Hematopoietic multipotent progenitor cell treated with erythropoietin and hydrocortisone succinate and interleukin-3 and kit ligand, for 6 days (in vitro differentiated cells): Measurements from ENCODE around the gene DCAF5.
"Not testable (repeated sequence)": the region's sequence is repeated elsewhere in the genome, so short reads cannot be mapped to it uniquely, and the experiment has no call there.

Experiments used
- DNase-seq: peaks from one replicate; pipeline ENCODE4 v3.0.0-alpha.2; 2015

The DCAF5 gene

GRCh38 chr14:69065934-69066333 lies 87.0 kb downstream of the DCAF5 start:
- DNase-seq: not testable (repeated sequence)

GRCh38 chr14:69064596-69064995 lies 88.3 kb downstream of the DCAF5 start:
- DNase-seq: no peak

- no peak for DNase-seq
Measured at GRCh38 chr14:69059658-69060623, 93.0 kb downstream of the DCAF5 start.

- no peak for DNase-seq
Measured at GRCh38 chr14:69055999-69056788, 96.7 kb downstream of the DCAF5 start.

- no peak for DNase-seq
Measured at GRCh38 chr14:69055125-69055524, 97.8 kb downstream of the DCAF5 start.

GRCh38 chr14:69054030-69054429 lies 98.9 kb downstream of the DCAF5 start:
- DNase-seq: no peak

- peak; percentile 46 for DNase-seq
Measured at GRCh38 chr14:69052181-69052601, 100.7 kb downstream of the DCAF5 start.

- DNase-seq: no peak
Measured at GRCh38 chr14:69050240-69051184, 102.4 kb downstream of the DCAF5 start.

GRCh38 chr14:69049675-69050074 lies 103.2 kb downstream of the DCAF5 start:
- peak; percentile 32 for DNase-seq

- peak; percentile 82 for DNase-seq
Measured at GRCh38 chr14:69048456-69048855, 104.5 kb downstream of the DCAF5 start.

- DNase-seq: no peak
Measured at GRCh38 chr14:69047255-69047654, 105.7 kb downstream of the DCAF5 start.

GRCh38 chr14:69046476-69046860 lies 106.5 kb downstream of the DCAF5 start:
- no peak for DNase-seq

- DNase-seq: no peak
Measured at GRCh38 chr14:69045857-69046475, 107.0 kb downstream of the DCAF5 start.

GRCh38 chr14:69044965-69045555 lies 107.9 kb downstream of the DCAF5 start:
- no peak for DNase-seq

- DNase-seq: no peak
Measured at GRCh38 chr14:69044296-69044695, 108.6 kb downstream of the DCAF5 start.

- DNase-seq: peak; percentile 37
Measured at GRCh38 chr14:69043596-69044260, 109.2 kb downstream of the DCAF5 start.

- DNase-seq: peak; percentile 17
Measured at GRCh38 chr14:69042787-69043444, 110.0 kb downstream of the DCAF5 start.

GRCh38 chr14:69042299-69042698 lies 110.6 kb downstream of the DCAF5 start:
- no peak for DNase-seq

- DNase-seq: no peak
Measured at GRCh38 chr14:69041783-69042182, 111.1 kb downstream of the DCAF5 start.

GRCh38 chr14:69040353-69040752 lies 112.6 kb downstream of the DCAF5 start:
- DNase-seq: no peak

- DNase-seq: no peak
Measured at GRCh38 chr14:69039288-69039628, 113.7 kb downstream of the DCAF5 start.
